Upper lobe of left lung (tissue), 4 donors: Measurements from ENCODE around the gene OR2A12.

Experiments
- EP300 ChIP-seq, 4 donors: sonication (generic); formaldehyde crosslinking; IDR thresholded peaks; one replicate each; pipeline ENCODE4 v1.5.1; 2017; ENCODE audit warnings: antibody characterized with exemption in 4 of 4, control low read depth in 2 of 4
- POLR2A ChIP-seq, 4 donors: fragments of 450-650 bp; IDR thresholded peaks; one replicate each; pipeline ENCODE4 v1.5.1; 2016 to 2017; ENCODE audit warnings: antibody characterized with exemption in 4 of 4, mild to moderate bottlenecking in 2 of 4
- POLR2AphosphoS5 ChIP-seq, 2 donors: sonication (generic); formaldehyde crosslinking; IDR thresholded peaks; one replicate each; pipeline ENCODE4 v1.5.1; 2017; ENCODE audit warnings: antibody characterized with exemption in 2 of 2
- TF ChIP-seq, protein P1 (sequence below), 6 experiments: fragments of 450-650 bp in 4 of 6; fragments of 200-600 bp in 2 of 6; sonication (generic) in 2 of 6; IDR thresholded peaks; one replicate each; pipeline ENCODE4 v1.5.1; 2016 to 2019; ENCODE audit warnings: antibody characterized with exemption in 6 of 6

- TF ChIP-seq, protein P1, sequence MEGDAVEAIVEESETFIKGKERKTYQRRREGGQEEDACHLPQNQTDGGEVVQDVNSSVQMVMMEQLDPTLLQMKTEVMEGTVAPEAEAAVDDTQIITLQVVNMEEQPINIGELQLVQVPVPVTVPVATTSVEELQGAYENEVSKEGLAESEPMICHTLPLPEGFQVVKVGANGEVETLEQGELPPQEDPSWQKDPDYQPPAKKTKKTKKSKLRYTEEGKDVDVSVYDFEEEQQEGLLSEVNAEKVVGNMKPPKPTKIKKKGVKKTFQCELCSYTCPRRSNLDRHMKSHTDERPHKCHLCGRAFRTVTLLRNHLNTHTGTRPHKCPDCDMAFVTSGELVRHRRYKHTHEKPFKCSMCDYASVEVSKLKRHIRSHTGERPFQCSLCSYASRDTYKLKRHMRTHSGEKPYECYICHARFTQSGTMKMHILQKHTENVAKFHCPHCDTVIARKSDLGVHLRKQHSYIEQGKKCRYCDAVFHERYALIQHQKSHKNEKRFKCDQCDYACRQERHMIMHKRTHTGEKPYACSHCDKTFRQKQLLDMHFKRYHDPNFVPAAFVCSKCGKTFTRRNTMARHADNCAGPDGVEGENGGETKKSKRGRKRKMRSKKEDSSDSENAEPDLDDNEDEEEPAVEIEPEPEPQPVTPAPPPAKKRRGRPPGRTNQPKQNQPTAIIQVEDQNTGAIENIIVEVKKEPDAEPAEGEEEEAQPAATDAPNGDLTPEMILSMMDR (IDR thresholded peaks at IDR 0.05): no peak
- TF ChIP-seq POLR2A (IDR thresholded peaks at IDR 0.05): no peak
- TF ChIP-seq POLR2AphosphoS5 (IDR thresholded peaks at IDR 0.05): no peak
- no peak for TF ChIP-seq EP300 (IDR thresholded peaks at IDR 0.05)
Measured at GRCh38 chr7:144122876-144123275, 36.8 kb downstream of the OR2A12 start, which contains the start of gene OR2A14.
